Cardiac muscle cell (in vitro differentiated cells and primary cell): Measurements from ENCODE around the gene NFE2L3. TPM values are rescaled to one million over a fixed set of nuclear protein-coding genes. Genes with fewer than 3 reads are reported as not detected.
"Not testable (repeated sequence)": the region's sequence is repeated elsewhere in the genome, so short reads cannot be mapped to it uniquely, and the experiment has no call there.

Source experiments
- DNase-seq, 2 donors: peaks; one replicate each; pipeline versions ENCODE4 v3.0.0 to v3.0.0-alpha.2; 2010 to 2017; ENCODE audit warnings: low read depth in 1 of 2, low spot score in 1 of 2
- H3K27ac ChIP-seq: fragments of 200-600 bp; sonication (generic); 2 replicates; pipeline ENCODE4 v1.5.1; 2016
- H3K27me3 ChIP-seq: fragments of 200-600 bp; sonication (generic); 2 replicates; pipeline ENCODE4 v1.6.0; 2016; ENCODE audit warnings: control low read depth
- H3K36me3 ChIP-seq: fragments of 200-600 bp; sonication (generic); 2 replicates; pipeline ENCODE4 v1.5.1; 2016; ENCODE audit warnings: control low read depth
- H3K4me1 ChIP-seq: fragments of 200-600 bp; sonication (generic); 2 replicates; pipeline ENCODE4 v1.8.1; 2017; ENCODE audit warnings: low read depth, mild to moderate bottlenecking, mixed run types
- H3K4me3 ChIP-seq: fragments of 200-600 bp; sonication (generic); 2 replicates; pipeline ENCODE4 v1.5.1; 2016; ENCODE audit warnings: mild to moderate bottlenecking
- H3K9me3 ChIP-seq: fragments of 200-600 bp; sonication (generic); 2 replicates; pipeline ENCODE4 v1.5.1; 2017; ENCODE audit warnings: low read depth, mild to moderate bottlenecking, control low read depth
- polyA plus RNA-seq: library from polyadenylated mRNA; unstranded; fragments of >200 nt; fragmentation: Nextera tagmentation; extraction: Ambion mirVana; gene quantifications from 2 replicates; pipeline ENCODE4 v1.2.1, GENCODE V29; 2016
- total RNA-seq: library from RNA; depleted of rRNA; stranded (reverse); fragments of >200 nt; gene quantifications from 2 replicates; pipeline ENCODE4 v1.2.3, GENCODE V29; 2016
- TF ChIP-seq, protein P1 (sequence below): IDR thresholded peaks from 2 replicates; pipeline ENCODE4 v1.5.1; 2012; ENCODE audit warnings: low read depth, mild to moderate bottlenecking, low read length

NFE2L3 gene
- total and polyA plus RNA-seq, 2 experiments from 2014 or later = 2.1 TPM

- peak overlapping the region; percentile 64 for H3K27ac ChIP-seq
- TF ChIP-seq, protein P1, sequence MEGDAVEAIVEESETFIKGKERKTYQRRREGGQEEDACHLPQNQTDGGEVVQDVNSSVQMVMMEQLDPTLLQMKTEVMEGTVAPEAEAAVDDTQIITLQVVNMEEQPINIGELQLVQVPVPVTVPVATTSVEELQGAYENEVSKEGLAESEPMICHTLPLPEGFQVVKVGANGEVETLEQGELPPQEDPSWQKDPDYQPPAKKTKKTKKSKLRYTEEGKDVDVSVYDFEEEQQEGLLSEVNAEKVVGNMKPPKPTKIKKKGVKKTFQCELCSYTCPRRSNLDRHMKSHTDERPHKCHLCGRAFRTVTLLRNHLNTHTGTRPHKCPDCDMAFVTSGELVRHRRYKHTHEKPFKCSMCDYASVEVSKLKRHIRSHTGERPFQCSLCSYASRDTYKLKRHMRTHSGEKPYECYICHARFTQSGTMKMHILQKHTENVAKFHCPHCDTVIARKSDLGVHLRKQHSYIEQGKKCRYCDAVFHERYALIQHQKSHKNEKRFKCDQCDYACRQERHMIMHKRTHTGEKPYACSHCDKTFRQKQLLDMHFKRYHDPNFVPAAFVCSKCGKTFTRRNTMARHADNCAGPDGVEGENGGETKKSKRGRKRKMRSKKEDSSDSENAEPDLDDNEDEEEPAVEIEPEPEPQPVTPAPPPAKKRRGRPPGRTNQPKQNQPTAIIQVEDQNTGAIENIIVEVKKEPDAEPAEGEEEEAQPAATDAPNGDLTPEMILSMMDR = no peak
Observed at GRCh38 chr7:26182283-26182682, 30.3 kb downstream of the NFE2L3 start.

GRCh38 chr7:26182706-26183105, 30.7 kb downstream of the NFE2L3 start:
- Histone ChIP-seq H3K4me1 (no peaks in the 10 kb centered on the region), H3K27ac (peak overlapping the region; percentile 64), H3K36me3 (no peaks in the 10 kb centered on the region), H3K9me3 (no peaks in the 10 kb centered on the region), H3K4me3 (no peak overlapping the region), H3K27me3 (no peaks in the 10 kb centered on the region)
- DNase-seq = no peak
- TF ChIP-seq, protein P1 = no peak

More at GRCh38 chr7:26182283-26182682, 30.3 kb downstream of the NFE2L3 start:
- no peaks in the 10 kb centered on the region for H3K9me3 ChIP-seq
- H3K27me3 ChIP-seq = no peaks in the 10 kb centered on the region
- no peaks in the 10 kb centered on the region for H3K36me3 ChIP-seq
- no peak for DNase-seq
- H3K4me1 ChIP-seq = no peaks in the 10 kb centered on the region
- H3K4me3 ChIP-seq = no peak overlapping the region

- peak overlapping the region; percentile 64 for H3K27ac ChIP-seq
- H3K27me3 ChIP-seq = no peaks in the 10 kb centered on the region
- H3K9me3 ChIP-seq = no peaks in the 10 kb centered on the region
- no peak overlapping the region for H3K4me3 ChIP-seq
- TF ChIP-seq, protein P1 = no peak
- no peak for DNase-seq
- H3K36me3 ChIP-seq = peaks cover 3% of the 10 kb centered on the region
- H3K4me1 ChIP-seq = no peaks in the 10 kb centered on the region
Observed at GRCh38 chr7:26183545-26184280, 31.7 kb downstream of the NFE2L3 start.

DNA sequence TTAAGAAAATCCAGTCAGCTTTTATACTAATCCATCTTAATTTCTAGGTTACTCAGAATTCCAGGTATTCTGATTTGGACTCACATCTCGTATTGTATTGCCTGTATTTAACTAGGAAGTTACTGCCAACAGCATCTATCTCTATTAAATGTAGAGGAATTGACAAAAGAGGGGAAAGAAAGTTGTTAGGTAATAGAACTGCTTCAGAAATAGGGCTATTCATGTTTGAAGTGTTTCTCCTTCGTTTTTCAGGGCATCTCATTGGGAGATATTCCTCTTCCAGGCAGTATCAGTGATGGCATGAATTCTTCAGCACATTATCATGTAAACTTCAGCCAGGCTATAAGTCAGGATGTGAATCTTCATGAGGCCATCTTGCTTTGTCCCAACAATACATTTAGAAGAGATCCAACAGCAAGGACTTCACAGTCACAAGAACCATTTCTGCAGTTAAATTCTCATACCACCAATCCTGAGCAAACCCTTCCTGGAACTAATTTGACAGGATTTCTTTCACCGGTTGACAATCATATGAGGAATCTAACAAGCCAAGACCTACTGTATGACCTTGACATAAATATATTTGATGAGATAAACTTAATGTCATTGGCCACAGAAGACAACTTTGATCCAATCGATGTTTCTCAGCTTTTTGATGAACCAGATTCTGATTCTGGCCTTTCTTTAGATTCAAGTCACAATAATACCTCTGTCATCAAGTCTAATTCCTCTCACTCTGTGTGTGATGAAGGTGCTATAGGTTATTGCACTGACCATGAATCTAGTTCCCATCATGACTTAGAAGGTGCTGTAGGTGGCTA, 32.5 kb downstream of the NFE2L3 start:
- not testable (repeated sequence) for H3K4me1 ChIP-seq, H3K9me3 ChIP-seq, H3K4me3 ChIP-seq, H3K27me3 ChIP-seq, DNase-seq
- Histone ChIP-seq H3K27ac (peak overlapping the region; percentile 64), H3K36me3 (peaks cover 11% of the 10 kb centered on the region)

DNA sequence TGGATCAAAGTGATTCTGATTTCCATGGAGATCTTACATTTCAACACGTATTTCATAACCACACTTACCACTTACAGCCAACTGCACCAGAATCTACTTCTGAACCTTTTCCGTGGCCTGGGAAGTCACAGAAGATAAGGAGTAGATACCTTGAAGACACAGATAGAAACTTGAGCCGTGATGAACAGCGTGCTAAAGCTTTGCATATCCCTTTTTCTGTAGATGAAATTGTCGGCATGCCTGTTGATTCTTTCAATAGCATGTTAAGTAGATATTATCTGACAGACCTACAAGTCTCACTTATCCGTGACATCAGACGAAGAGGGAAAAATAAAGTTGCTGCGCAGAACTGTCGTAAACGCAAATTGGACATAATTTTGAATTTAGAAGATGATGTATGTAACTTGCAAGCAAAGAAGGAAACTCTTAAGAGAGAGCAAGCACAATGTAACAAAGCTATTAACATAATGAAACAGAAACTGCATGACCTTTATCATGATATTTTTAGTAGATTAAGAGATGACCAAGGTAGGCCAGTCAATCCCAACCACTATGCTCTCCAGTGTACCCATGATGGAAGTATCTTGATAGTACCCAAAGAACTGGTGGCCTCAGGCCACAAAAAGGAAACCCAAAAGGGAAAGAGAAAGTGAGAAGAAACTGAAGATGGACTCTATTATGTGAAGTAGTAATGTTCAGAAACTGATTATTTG, 33.3 kb downstream of the NFE2L3 start:
- Histone ChIP-seq H3K4me1 (no peaks in the 10 kb centered on the region), H3K36me3 (peaks cover 19% of the 10 kb centered on the region), H3K27me3 (no peaks in the 10 kb centered on the region), H3K27ac (peak overlapping the region; percentile 64), H3K4me3 (no peak overlapping the region), H3K9me3 (no peaks in the 10 kb centered on the region)
- TF ChIP-seq, protein P1 = no peak
- DNase-seq = no peak

DNA sequence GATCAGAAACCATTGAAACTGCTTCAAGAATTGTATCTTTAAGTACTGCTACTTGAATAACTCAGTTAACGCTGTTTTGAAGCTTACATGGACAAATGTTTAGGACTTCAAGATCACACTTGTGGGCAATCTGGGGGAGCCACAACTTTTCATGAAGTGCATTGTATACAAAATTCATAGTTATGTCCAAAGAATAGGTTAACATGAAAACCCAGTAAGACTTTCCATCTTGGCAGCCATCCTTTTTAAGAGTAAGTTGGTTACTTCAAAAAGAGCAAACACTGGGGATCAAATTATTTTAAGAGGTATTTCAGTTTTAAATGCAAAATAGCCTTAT, 33.8 kb downstream of the NFE2L3 start:
- no peaks in the 10 kb centered on the region for H3K27me3 ChIP-seq
- H3K9me3 ChIP-seq = no peaks in the 10 kb centered on the region
- H3K4me3 ChIP-seq = no peak overlapping the region
- DNase-seq = no peak
- no peaks in the 10 kb centered on the region for H3K4me1 ChIP-seq
- peak overlapping the region; percentile 45 for H3K27ac ChIP-seq
- TF ChIP-seq, protein P1 = no peak
- H3K36me3 ChIP-seq = peaks cover 24% of the 10 kb centered on the region
